Measurements from ENCODE around the gene ACIN1.
A peak's percentile ranks its signal among the peaks of the same experiment; 100 is the strongest.

DNA sequence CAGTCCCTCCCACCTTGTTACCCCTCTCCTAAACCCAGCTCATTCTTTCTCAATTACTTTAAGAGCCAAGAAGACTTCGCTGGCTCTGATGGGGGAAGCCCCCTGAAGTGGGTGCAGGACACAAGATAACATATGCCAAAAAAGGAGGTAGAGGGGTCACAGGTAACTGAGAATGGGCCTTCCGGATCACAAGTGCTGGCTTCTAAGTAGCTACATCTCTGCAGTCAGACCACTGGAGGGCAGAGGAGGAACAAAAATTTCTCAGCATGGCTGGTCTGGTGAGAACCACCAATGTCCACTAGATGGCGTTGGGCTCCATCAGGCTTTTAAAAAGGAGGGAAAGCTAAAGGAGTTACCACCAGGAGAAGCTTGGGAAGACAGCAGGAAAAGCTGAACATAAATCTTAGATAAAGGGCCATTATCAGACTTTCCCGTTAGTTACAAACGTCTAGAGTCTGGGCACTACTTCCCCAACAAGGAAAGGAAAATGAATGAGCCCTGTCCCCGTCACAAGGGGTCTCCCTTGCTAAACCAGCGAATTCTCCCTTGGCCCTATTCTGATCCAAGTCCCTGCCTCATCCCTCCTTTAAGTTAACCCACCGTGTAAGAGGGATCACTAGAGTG, 26.0 kb downstream of the ACIN1 start:
- TF ChIP-seq, protein P1, sequence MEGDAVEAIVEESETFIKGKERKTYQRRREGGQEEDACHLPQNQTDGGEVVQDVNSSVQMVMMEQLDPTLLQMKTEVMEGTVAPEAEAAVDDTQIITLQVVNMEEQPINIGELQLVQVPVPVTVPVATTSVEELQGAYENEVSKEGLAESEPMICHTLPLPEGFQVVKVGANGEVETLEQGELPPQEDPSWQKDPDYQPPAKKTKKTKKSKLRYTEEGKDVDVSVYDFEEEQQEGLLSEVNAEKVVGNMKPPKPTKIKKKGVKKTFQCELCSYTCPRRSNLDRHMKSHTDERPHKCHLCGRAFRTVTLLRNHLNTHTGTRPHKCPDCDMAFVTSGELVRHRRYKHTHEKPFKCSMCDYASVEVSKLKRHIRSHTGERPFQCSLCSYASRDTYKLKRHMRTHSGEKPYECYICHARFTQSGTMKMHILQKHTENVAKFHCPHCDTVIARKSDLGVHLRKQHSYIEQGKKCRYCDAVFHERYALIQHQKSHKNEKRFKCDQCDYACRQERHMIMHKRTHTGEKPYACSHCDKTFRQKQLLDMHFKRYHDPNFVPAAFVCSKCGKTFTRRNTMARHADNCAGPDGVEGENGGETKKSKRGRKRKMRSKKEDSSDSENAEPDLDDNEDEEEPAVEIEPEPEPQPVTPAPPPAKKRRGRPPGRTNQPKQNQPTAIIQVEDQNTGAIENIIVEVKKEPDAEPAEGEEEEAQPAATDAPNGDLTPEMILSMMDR (IDR thresholded peaks at IDR 0.05), result peak; percentile 99
- TF ChIP-seq ZFX (IDR thresholded peaks at IDR 0.05; ENCODE audit: borderline replicate concordance), result no peak

Measured in 22Rv1 (cell line).